ENCODE results near the gene MAGT1.
"Not testable (repeated sequence)": the region's sequence is repeated elsewhere in the genome, so short reads cannot be mapped to it uniquely, and the experiment has no call there.

Gene MAGT1

GRCh38 chrX:77924320-77924859 is 29.2 kb upstream of the MAGT1 start:
- H4K20me1 ChIP-seq (ENCODE audit: insufficient read depth, low read length), result no peaks in the 10 kb centered on the region
- no peak overlapping the region for H3K4me2 ChIP-seq (ENCODE audit: low read length)
- TF ChIP-seq EZH2phosphoT487 (IDR thresholded peaks at IDR 0.05; ENCODE audit: low read depth) (no peak), CTCF (IDR thresholded peaks at IDR 0.05; ENCODE audit: low read depth, low read length) (no peak)
- no peaks in the 10 kb centered on the region for H3K9me3 ChIP-seq (ENCODE audit: insufficient read depth, low read length)
- no peak overlapping the region for H3K9ac ChIP-seq (ENCODE audit: low read length)
- peaks cover 9% of the 10 kb centered on the region; the same call in 1 of the 2 replicates for H3K4me1 ChIP-seq (ENCODE audit: low read length)
- no peaks in the 10 kb centered on the region for H3K36me3 ChIP-seq (replicated peaks; ENCODE audit: low read depth, low read length)
- H3K79me2 ChIP-seq (ENCODE audit: low read length), result peaks cover 4% of the 10 kb centered on the region; the same call in 1 of the 2 replicates
- no peak overlapping the region for H2AFZ ChIP-seq (ENCODE audit: low read depth, low read length)
- H3K4me3 ChIP-seq (ENCODE audit: low read length), result no peak overlapping the region
- H3K27ac ChIP-seq (ENCODE audit: low read length), result no peak overlapping the region
- H3K27me3 ChIP-seq (ENCODE audit: low read depth, low read length), result no peaks in the 10 kb centered on the region

GRCh38 chrX:77922787-77923186 is 27.6 kb upstream of the MAGT1 start:
- peaks cover 13% of the 10 kb centered on the region; the same call in 1 of the 2 replicates for H3K4me1 ChIP-seq (ENCODE audit: low read length)
- no peaks in the 10 kb centered on the region for H3K36me3 ChIP-seq (replicated peaks; ENCODE audit: low read depth, low read length)
- H3K9ac ChIP-seq (ENCODE audit: low read length), result no peak overlapping the region
- no peaks in the 10 kb centered on the region for H3K9me3 ChIP-seq (ENCODE audit: insufficient read depth, low read length)
- H3K27me3 ChIP-seq (ENCODE audit: low read depth, low read length), result no peaks in the 10 kb centered on the region
- no peak overlapping the region for H2AFZ ChIP-seq (ENCODE audit: low read depth, low read length)
- H3K4me3 ChIP-seq (ENCODE audit: low read length), result no peak overlapping the region
- peaks cover 4% of the 10 kb centered on the region; the same call in 1 of the 2 replicates for H3K79me2 ChIP-seq (ENCODE audit: low read length)
- no peak overlapping the region for H3K4me2 ChIP-seq (ENCODE audit: low read length)
- H4K20me1 ChIP-seq (ENCODE audit: insufficient read depth, low read length), result no peaks in the 10 kb centered on the region
- H3K27ac ChIP-seq (ENCODE audit: low read length), result no peak overlapping the region
- no peak for TF ChIP-seq CTCF (IDR thresholded peaks at IDR 0.05; ENCODE audit: low read depth, low read length)
- no peak for TF ChIP-seq EZH2phosphoT487 (IDR thresholded peaks at IDR 0.05; ENCODE audit: low read depth)

- not testable (repeated sequence) for H3K79me2 ChIP-seq (ENCODE audit: low read length); H3K27ac ChIP-seq (ENCODE audit: low read length); H3K36me3 ChIP-seq (replicated peaks; ENCODE audit: low read depth, low read length)
Observed at GRCh38 chrX:77919370-77919769, 24.1 kb upstream of the MAGT1 start.

GRCh38 chrX:77918568-77918967 is 23.3 kb upstream of the MAGT1 start:
- no peak overlapping the region for H3K4me3 ChIP-seq (ENCODE audit: low read length)
- no peaks in the 10 kb centered on the region for H3K27me3 ChIP-seq (ENCODE audit: low read depth, low read length)
- H3K9me3 ChIP-seq (ENCODE audit: insufficient read depth, low read length), result no peaks in the 10 kb centered on the region
- H3K9ac ChIP-seq (ENCODE audit: low read length), result no peak overlapping the region
- no peaks in the 10 kb centered on the region for H4K20me1 ChIP-seq (ENCODE audit: insufficient read depth, low read length)
- H3K4me1 ChIP-seq (ENCODE audit: low read length), result peaks cover 9% of the 10 kb centered on the region; the same call in 1 of the 2 replicates
- H3K79me2 ChIP-seq (ENCODE audit: low read length), result peaks cover 6% of the 10 kb centered on the region; the same call in 1 of the 2 replicates
- no peak overlapping the region for H3K27ac ChIP-seq (ENCODE audit: low read length)
- TF ChIP-seq CTCF (IDR thresholded peaks at IDR 0.05; ENCODE audit: low read depth, low read length), result no peak
- no peak for TF ChIP-seq EZH2phosphoT487 (IDR thresholded peaks at IDR 0.05; ENCODE audit: low read depth)
- H3K36me3 ChIP-seq (replicated peaks; ENCODE audit: low read depth, low read length), result no peaks in the 10 kb centered on the region
- no peak overlapping the region for H2AFZ ChIP-seq (ENCODE audit: low read depth, low read length)
- H3K4me2 ChIP-seq (ENCODE audit: low read length), result no peak overlapping the region

More at GRCh38 chrX:77919370-77919769, 24.1 kb upstream of the MAGT1 start:
- H3K4me2 ChIP-seq (ENCODE audit: low read length), result peak overlapping the region; percentile 7; the same call in 1 of the 2 replicates
- not testable (repeated sequence) for H4K20me1 ChIP-seq (ENCODE audit: insufficient read depth, low read length); H3K27me3 ChIP-seq (ENCODE audit: low read depth, low read length); H3K9me3 ChIP-seq (ENCODE audit: insufficient read depth, low read length); H3K9ac ChIP-seq (ENCODE audit: low read length); H3K4me1 ChIP-seq (ENCODE audit: low read length); H2AFZ ChIP-seq (ENCODE audit: low read depth, low read length); H3K4me3 ChIP-seq (ENCODE audit: low read length)
